GM12801 (cell line): ENCODE data around the gene RAB2B.

Experiments used
- CTCF ChIP-seq: IDR thresholded peaks from one replicate; pipeline ENCODE4 v1.5.1; 2011; ENCODE audit warnings: control low read depth; ENCODE audit not compliant: insufficient read length; ENCODE audit errors: extremely low read depth

The RAB2B gene

GRCh38 chr14:21503376-21503775 is 26.6 kb upstream of the RAB2B start:
- no peak for TF ChIP-seq CTCF

- no peak for TF ChIP-seq CTCF
Measured at GRCh38 chr14:21501568-21501967, 24.8 kb upstream of the RAB2B start.

GRCh38 chr14:21498540-21499526 is 22.1 kb upstream of the RAB2B start:
- TF ChIP-seq CTCF = no peak

GRCh38 chr14:21496453-21496852 is 19.7 kb upstream of the RAB2B start:
- TF ChIP-seq CTCF = no peak

GRCh38 chr14:21494902-21495762 is 18.4 kb upstream of the RAB2B start:
- no peak for TF ChIP-seq CTCF

GRCh38 chr14:21486640-21487087 is 9.9 kb upstream of the RAB2B start:
- TF ChIP-seq CTCF = no peak

GRCh38 chr14:21476523-21476924 is 235 bp downstream of the RAB2B start:
- no peak for TF ChIP-seq CTCF
